Thymus (tissue), 11 donors: ENCODE results near the gene SERTAD1. TPM values are rescaled to one million over a fixed set of nuclear protein-coding genes. Genes with fewer than 3 reads are reported as not detected.
"Not testable (repeated sequence)": the region's sequence is repeated elsewhere in the genome, so short reads cannot be mapped to it uniquely, and the experiment has no call there.

Source experiments
- DNase-seq, 9 donors: peaks; one replicate each; pipeline ENCODE4 v3.0.0-alpha.2; 2013; ENCODE audit warnings: low spot score in 9 of 9, low read depth in 6 of 9, missing footprints in 1 of 9
- H3K27ac ChIP-seq, 2 donors: one replicate each; pipeline ENCODE4 v1.5.1; 2013; ENCODE audit warnings: control low read depth in 1 of 2, low read depth in 1 of 2, low read length in 1 of 2, mild to moderate bottlenecking in 1 of 2, moderate library complexity in 1 of 2
- H3K27me3 ChIP-seq, 2 donors: one replicate each; pipeline ENCODE4 v1.5.1; 2013; ENCODE audit warnings: low read length in 1 of 2; ENCODE audit not compliant: control insufficient read depth in 2 of 2, insufficient read depth in 1 of 2
- H3K36me3 ChIP-seq, 2 donors: one replicate each; pipeline ENCODE4 v1.5.1; 2013; ENCODE audit warnings: low read length in 1 of 2, mild to moderate bottlenecking in 1 of 2, moderate library complexity in 1 of 2; ENCODE audit not compliant: control insufficient read depth in 2 of 2, insufficient read depth in 2 of 2
- H3K4me1 ChIP-seq, 2 donors: one replicate each; pipeline ENCODE4 v1.5.1; 2013; ENCODE audit warnings: low read length in 2 of 2; ENCODE audit not compliant: control insufficient read depth in 2 of 2, insufficient read depth in 2 of 2
- H3K4me3 ChIP-seq, 2 donors: one replicate each; pipeline ENCODE4 v1.5.1; 2013; ENCODE audit warnings: low read length in 2 of 2, control low read depth in 1 of 2, mild to moderate bottlenecking in 1 of 2
- H3K9me3 ChIP-seq, 2 donors: one replicate each; pipeline ENCODE4 v1.5.1; 2013; ENCODE audit warnings: low read length in 1 of 2, mild to moderate bottlenecking in 1 of 2; ENCODE audit not compliant: control insufficient read depth in 2 of 2, insufficient read depth in 1 of 2
- WGBS: extraction: QIAGEN DNeasy Blood & Tissue Kit; methylation state at CpG from one replicate; pipeline ENCODE4 v1.1.7; 2013; 5-methylcytosine and 5-hydroxymethylcytosine counted together
- polyA plus RNA-seq: library from polyadenylated mRNA; stranded (reverse); fragments of 200-250 nt; gene quantifications from one replicate; pipeline ENCODE4 v1.2.3, GENCODE V29; 2013
- total RNA-seq: library from RNA; stranded (reverse); fragments of 120-200 nt; gene quantifications from one replicate; pipeline ENCODE4 v1.2.4, GENCODE V29; 2013
- donor health status: healthy.

Gene SERTAD1
- total and polyA plus RNA-seq, 2 donors: 7.6 to 15.4 TPM

DNA sequence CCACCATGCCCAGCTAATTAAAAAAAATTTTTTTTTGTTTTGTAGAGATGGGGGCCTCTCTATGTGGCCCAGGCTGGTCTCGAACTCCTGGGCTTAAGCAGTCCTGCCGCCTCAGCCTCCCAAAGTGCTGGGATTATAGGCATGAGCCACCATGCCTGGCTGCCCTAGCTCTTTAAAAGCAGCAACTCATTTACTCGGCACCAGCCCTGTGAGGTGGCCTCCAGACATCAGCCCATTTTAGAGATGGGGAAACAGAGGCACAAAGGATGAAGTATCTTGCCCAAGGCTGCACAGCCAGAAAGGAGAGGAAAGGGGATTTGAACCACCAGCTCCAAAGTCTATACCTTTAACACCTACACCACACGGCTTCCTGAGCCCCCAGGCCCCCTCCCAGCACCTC, 12.9 kb downstream of the SERTAD1 start:
- Histone ChIP-seq H3K27me3 (peaks cover 0 to 21% of the 10 kb centered on the region in 2 donors), H3K27ac (no peak overlapping the region), H3K36me3 (no peaks in the 10 kb centered on the region), H3K4me3 (no peak overlapping the region), H3K4me1 (peaks cover 0 to 11% of the 10 kb centered on the region in 2 donors), H3K9me3 (no peaks in the 10 kb centered on the region)
- no peak for DNase-seq
- 95% methylated on average over 4 of the region's 4 CpGs for WGBS

DNA sequence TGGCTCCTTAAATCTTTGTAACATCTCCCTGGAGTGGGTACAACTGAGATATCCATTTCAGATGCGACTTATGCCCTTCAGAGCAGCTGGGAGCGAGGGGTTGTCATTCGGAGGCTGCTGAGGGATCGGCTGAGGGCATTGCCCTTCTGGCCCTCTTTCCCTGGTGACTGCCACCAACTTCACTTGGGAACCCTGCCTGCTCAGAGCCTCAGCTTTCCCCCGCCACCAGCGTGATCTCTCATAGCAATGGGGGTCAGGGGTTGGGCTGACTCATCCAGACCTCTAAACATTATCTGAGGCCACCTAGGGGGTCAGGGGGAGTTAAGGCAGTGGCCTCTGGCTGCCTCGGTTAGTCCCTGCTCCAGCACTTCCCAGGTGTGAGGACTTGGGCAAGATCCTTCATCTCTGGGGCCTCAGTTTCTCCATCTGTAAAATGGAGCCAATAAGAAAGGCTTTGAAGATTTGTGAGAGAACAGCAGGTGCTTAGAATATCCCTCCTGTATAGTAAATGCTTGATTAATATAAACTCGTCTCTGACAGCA, 13.8 kb downstream of the SERTAD1 start:
- Histone ChIP-seq H3K4me3 (no peak overlapping the region), H3K27ac (no peak overlapping the region), H3K27me3 (peaks cover 0 to 16% of the 10 kb centered on the region in 2 donors), H3K9me3 (no peaks in the 10 kb centered on the region), H3K4me1 (peaks cover 0 to 10% of the 10 kb centered on the region in 2 donors), H3K36me3 (no peaks in the 10 kb centered on the region)
- no peak for DNase-seq
- 93% methylated on average over 8 of the region's 8 CpGs for WGBS

DNA sequence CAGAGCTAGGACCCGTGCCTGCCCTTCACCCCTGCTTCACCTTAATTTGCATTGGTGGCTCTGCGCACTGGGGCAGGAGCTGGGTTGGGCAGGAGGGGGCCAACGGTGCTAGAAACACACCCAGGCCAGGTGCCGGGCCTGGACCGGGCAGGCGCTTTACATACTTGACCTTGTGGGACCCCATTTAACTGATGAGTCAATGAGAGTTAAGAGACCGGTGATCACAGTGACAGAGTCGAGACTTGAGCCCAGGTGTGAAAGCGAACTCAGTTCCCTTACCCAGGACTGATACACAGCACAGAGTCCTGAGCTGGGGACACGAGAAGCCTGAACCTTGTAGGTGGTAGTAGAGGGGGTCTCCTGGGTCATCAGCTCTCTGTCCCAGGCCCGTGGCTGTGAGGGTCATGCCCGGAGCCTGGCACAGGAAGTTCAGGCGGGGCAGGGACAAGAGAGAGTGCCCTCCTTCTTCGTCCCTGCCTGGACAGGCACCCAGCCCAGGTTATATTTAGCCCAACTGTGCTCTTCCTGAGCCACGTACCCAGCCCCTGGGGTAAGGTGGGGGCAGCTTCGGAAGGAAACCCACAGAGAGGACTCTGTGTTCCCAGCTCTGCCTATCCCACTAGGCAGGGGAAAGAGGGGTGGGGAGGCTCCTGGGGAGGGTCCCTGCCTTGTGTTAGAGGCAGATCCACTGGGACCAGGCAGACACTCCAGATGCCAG, 14.5 kb downstream of the SERTAD1 start:
- H3K4me3 ChIP-seq: no peak overlapping the region
- no peaks in the 10 kb centered on the region for H3K9me3 ChIP-seq

DNA sequence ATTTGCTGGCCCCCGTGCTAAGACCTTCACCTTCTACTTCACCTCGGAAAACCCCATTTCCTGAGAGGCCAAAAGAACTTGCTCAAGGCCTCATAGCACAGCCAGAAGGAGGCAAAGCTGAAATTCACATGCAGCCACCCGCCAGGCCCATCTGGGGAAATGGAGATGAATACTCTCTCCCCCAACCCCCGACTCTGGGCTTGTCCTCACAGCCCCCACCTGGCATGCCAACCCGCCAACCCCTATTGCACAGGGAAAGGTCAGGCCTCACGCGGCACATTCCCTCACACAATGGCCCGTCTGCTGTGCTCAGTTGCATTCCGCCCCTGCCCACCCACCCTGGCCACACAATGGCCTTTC, 15.8 kb downstream of the SERTAD1 start:
- Histone ChIP-seq H3K4me3 (no peak overlapping the region), H3K4me1 (peaks cover 0 to 6% of the 10 kb centered on the region in 2 donors), H3K27me3 (peaks cover 0 to 16% of the 10 kb centered on the region in 2 donors), H3K27ac (no peak overlapping the region), H3K36me3 (no peaks in the 10 kb centered on the region), H3K9me3 (no peaks in the 10 kb centered on the region)
- 76% methylated on average over 9 of the region's 9 CpGs for WGBS
- DNase-seq: no peak

More for the DNA sequence above, 14.5 kb downstream of the SERTAD1 start:
- WGBS: 44% methylated on average over 16 of the region's 16 CpGs
- Histone ChIP-seq H3K27me3 (peaks cover 0 to 16% of the 10 kb centered on the region in 2 donors), H3K4me1 (peaks cover 0 to 6% of the 10 kb centered on the region in 2 donors), H3K27ac (no peak overlapping the region), H3K36me3 (no peaks in the 10 kb centered on the region)
- DNase-seq: no peak

DNA sequence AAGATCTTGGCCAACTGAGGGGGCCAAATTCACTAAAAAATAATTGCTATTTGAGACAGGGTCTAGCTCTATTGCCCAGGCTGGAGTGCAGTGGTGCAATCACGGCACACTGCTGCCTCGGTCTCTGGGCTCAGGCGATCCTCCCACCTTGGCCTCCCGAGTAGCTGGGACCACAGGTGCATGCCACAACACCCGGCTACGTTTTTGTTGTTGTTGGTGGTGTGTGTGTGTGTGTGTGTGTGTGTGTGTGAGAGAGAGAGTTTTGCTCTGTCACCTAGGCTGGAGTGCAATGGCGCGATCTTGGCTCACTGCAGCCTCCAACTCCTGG, 17.2 kb downstream of the SERTAD1 start:
- WGBS: 95% methylated on average over 8 of the region's 8 CpGs

DNA sequence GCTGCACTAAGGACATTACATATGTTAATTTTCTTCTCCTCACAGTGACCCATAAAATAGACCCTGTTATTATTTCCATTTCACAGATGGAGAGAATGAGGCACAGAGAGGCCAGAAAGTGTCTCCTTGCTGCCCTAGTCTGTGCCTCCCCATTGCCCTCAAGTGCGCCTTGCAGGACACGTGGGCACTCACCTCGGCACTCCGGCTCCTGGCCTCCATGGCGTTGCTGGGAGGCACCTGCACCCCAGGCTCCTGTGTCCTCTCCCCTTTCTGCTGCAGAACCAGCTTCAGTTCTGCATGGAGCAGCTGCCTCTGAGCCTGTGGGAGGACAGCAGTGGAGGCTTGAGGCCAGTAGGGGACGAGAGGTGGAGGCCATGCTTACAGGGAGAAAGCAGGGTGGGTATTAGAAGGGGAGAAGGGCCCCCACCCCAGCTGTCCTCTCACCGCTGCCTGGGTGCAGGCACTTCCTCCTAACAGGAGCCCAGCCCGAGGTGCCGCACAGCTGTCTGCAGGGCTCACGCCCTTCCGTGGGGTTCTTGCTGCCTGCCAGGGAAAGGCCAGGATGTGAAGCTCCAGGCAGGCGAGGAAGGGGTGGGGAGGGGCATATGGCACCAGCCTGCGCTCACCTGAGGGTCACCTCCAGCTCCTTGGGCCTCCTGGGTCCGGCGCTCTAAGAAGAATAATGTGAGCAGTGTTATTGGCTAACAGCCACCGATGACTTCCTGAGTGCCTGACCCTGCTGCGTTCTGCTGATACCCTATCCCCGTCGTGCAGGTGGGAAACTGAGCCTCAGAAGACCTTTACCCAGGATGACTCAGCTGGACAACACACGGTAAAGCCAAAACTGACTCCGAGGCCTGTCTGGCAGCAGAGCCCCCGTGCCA, 17.8 kb downstream of the SERTAD1 start:
- no peak overlapping the region for H3K27ac ChIP-seq
- WGBS: 52% methylated on average over 22 of the region's 22 CpGs

More for the DNA sequence above, 17.2 kb downstream of the SERTAD1 start:
- DNase-seq, H3K27ac ChIP-seq, H3K36me3 ChIP-seq, H3K9me3 ChIP-seq, H3K4me3 ChIP-seq: not testable (repeated sequence)
- Histone ChIP-seq H3K27me3 (peaks cover 0 to 20% of the 10 kb centered on the region in 2 donors), H3K4me1 (peaks cover 0 to 10% of the 10 kb centered on the region in 2 donors)

DNA sequence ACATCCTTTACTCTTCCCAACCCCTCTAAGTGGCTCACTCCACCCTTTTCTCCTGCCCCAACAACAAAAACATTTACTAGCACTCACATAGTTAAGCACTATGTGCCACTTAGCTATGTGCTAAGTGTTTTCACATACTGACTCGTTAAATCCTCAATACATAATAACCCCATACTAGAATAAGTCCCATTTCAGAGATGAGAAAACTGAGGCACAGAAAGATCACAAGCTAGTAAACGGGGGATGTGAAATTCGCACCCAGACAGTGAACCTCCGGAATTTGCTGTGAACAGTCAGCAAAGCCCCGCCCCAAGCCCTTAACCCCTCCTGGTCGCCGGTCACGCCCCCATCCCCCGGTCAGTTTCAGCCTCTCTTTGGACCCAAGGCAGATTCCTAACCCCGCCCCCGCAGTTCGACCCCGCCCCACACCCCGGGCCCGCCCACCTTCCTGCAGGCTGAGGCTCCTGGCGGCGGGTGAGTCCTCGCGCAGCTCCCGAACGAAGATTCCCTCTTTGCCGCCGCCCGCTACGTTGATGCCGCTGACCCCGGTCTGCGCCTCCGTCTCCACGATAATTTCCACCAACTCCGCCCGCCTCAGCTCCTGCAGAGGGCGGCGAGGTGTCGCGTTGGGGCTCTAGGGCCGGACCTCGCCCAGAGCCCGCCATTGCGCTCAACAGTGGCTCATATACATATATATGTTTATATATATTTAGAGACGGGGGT, 22.4 kb downstream of the SERTAD1 start:
- DNase-seq: peak in 7 of 9 donors; percentile 34 to 65 (median 41)
- Histone ChIP-seq H3K4me1 (peaks cover 5 to 14% of the 10 kb centered on the region in 2 donors), H3K27me3 (peaks cover 1 to 15% of the 10 kb centered on the region in 2 donors), H3K36me3 (no peaks in the 10 kb centered on the region), H3K9me3 (no peaks in the 10 kb centered on the region), H3K4me3 (peak overlapping the region; percentile 58 to 62), H3K27ac (peak overlapping the region; percentile 43 to 52)
- WGBS: under 1% methylated on average over 41 of the region's 41 CpGs

More for the DNA sequence above, 17.8 kb downstream of the SERTAD1 start:
- no peaks in the 10 kb centered on the region for H3K36me3 ChIP-seq
- no peak for DNase-seq
- no peak overlapping the region for H3K4me3 ChIP-seq
- H3K27me3 ChIP-seq: peaks cover 0 to 14% of the 10 kb centered on the region in 2 donors
- H3K9me3 ChIP-seq: no peaks in the 10 kb centered on the region
- H3K4me1 ChIP-seq: peaks cover 5 to 10% of the 10 kb centered on the region in 2 donors

DNA sequence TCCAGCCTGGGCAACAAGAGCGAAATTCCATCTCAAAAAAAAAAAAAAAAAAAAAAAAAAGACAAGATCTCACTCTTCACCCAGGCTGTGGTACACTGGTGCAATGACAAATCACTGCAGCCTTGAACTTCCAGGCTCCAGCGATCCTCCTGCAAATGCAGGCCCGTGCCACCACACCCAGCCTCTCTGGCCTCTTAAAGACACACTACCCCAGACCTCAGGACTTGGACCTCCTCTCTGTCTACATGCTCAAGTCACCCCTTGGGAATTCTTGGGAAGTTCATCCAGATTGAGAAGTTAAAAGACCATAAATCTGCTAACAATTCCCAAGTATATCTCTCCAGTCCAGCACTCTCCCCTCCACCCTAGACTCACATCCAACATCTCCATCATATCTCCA, 25.2 kb downstream of the SERTAD1 start:
- Histone ChIP-seq H3K27me3 (peaks cover 3 to 20% of the 10 kb centered on the region in 2 donors), H3K4me3 (no peak overlapping the region), H3K9me3 (no peaks in the 10 kb centered on the region), H3K4me1 (peaks cover 5 to 15% of the 10 kb centered on the region in 2 donors), H3K36me3 (no peaks in the 10 kb centered on the region), H3K27ac (no peak overlapping the region)
- no peak for DNase-seq
- 96% methylated on average over 2 of the region's 3 CpGs for WGBS
